ENCODE measurements around the gene CAB39.

The CAB39 gene

GRCh38 chr2:230823264-230823964, 110.8 kb downstream of the CAB39 start:
- DNase-seq, result no peak

GRCh38 chr2:230824406-230824978, 111.8 kb downstream of the CAB39 start:
- peak; percentile 79 for DNase-seq

- no peak for DNase-seq
These were observed 112.7 kb downstream of the CAB39 start for GRCh38 chr2:230825354-230825753.

- DNase-seq, result no peak
These were observed 115.2 kb downstream of the CAB39 start for GRCh38 chr2:230827774-230828271.

GRCh38 chr2:230828272-230828961, 115.8 kb downstream of the CAB39 start:
- DNase-seq, result peak; percentile 11

GRCh38 chr2:230829293-230829692, 116.7 kb downstream of the CAB39 start:
- DNase-seq, result no peak

- no peak for DNase-seq
These were observed 117.3 kb downstream of the CAB39 start for GRCh38 chr2:230829959-230830358.

- peak; percentile 14 for DNase-seq
These were observed 117.8 kb downstream of the CAB39 start for GRCh38 chr2:230830428-230830827.

- peak; percentile 18 for DNase-seq
These were observed 127.7 kb downstream of the CAB39 start for GRCh38 chr2:230840301-230840700.

- no peak for DNase-seq
These were observed 129.8 kb downstream of the CAB39 start for GRCh38 chr2:230842473-230842872.

- no peak for DNase-seq
These were observed 130.5 kb downstream of the CAB39 start for GRCh38 chr2:230843132-230843531.

- no peak for DNase-seq
These were observed 133.7 kb downstream of the CAB39 start for GRCh38 chr2:230846360-230846759.

- DNase-seq, result peak; percentile 86
These were observed 135.3 kb downstream of the CAB39 start for GRCh38 chr2:230847883-230848388.

- DNase-seq, result peak; percentile 40
These were observed 137.2 kb downstream of the CAB39 start for GRCh38 chr2:230849633-230850357.

- DNase-seq, result no peak
These were observed 137.7 kb downstream of the CAB39 start for GRCh38 chr2:230850358-230850658.

GRCh38 chr2:230852113-230852512, 139.5 kb downstream of the CAB39 start:
- DNase-seq, result no peak

- DNase-seq, result no peak
These were observed 149.1 kb downstream of the CAB39 start for GRCh38 chr2:230861552-230862255.

GRCh38 chr2:230862292-230862691, 149.7 kb downstream of the CAB39 start:
- no peak for DNase-seq

- DNase-seq, result no peak
These were observed 150.4 kb downstream of the CAB39 start for GRCh38 chr2:230863031-230863430.

- DNase-seq, result no peak
These were observed 150.9 kb downstream of the CAB39 start for GRCh38 chr2:230863442-230864121.

GRCh38 chr2:230864122-230864604, 151.5 kb downstream of the CAB39 start:
- no peak for DNase-seq
